Head of caudate nucleus (tissue), 42 donors: ENCODE measurements around the gene BMP4.

ENCODE experiments used
- DNase-seq, 42 donors: peaks; one replicate each; pipeline versions ENCODE4 v3.0.0 to v3.0.0-alpha.2; 2020 to 2021; ENCODE audit warnings: mixed read lengths in 7 of 42
- intact Hi-C: fragments of 100-400 bp; cut with DNase I; formaldehyde crosslinking; loops from one replicate; pipeline ENCODE4 v1.15.0; 2022

The BMP4 gene

GRCh38 chr14:53968726-53969125, 12.1 kb upstream of the BMP4 start:
- DNase-seq, result no peak
- intact Hi-C loops, result no loop called here

- intact Hi-C loops, result no loop called here
- no peak for DNase-seq
These were observed 11.0 kb upstream of the BMP4 start for GRCh38 chr14:53967606-53968005.

GRCh38 chr14:53964249-53964648, 7.6 kb upstream of the BMP4 start:
- intact Hi-C loops, result no loop called here
- no peak for DNase-seq

GRCh38 chr14:53963320-53964227, 6.9 kb upstream of the BMP4 start:
- intact Hi-C loops, result no loop called here
- peak in 1 of 42 donors; percentile 27 for DNase-seq

GRCh38 chr14:53962953-53963319, 6.3 kb upstream of the BMP4 start:
- DNase-seq, result no peak
- intact Hi-C loops, result no loop called here

- DNase-seq, result no peak
- intact Hi-C loops, result no loop called here
These were observed 2.0 kb upstream of the BMP4 start for GRCh38 chr14:53958628-53959027.

GRCh38 chr14:53957739-53958138, 1.1 kb upstream of the BMP4 start:
- no peak for DNase-seq
- intact Hi-C loops, result no loop called here

GRCh38 chr14:53955671-53956426, 776 bp downstream of the BMP4 start:
- no peak for DNase-seq
- intact Hi-C loops, result no loop called here

GRCh38 chr14:53955229-53955556, 1.4 kb downstream of the BMP4 start:
- intact Hi-C loops, result no loop called here
- DNase-seq, result no peak

GRCh38 chr14:53954551-53955228, 1.9 kb downstream of the BMP4 start:
- DNase-seq, result peak in 15 of 42 donors; percentile 19 to 61 (median 37)
- intact Hi-C loops, result no loop called here

GRCh38 chr14:53953828-53954550, 2.6 kb downstream of the BMP4 start:
- intact Hi-C loops, result no loop called here

GRCh38 chr14:53953002-53953827, 3.4 kb downstream of the BMP4 start:
- DNase-seq, result peak in 38 of 42 donors; percentile 38 to 83 (median 66)
- intact Hi-C loops, result no loop called here

More at GRCh38 chr14:53953828-53954550, 2.6 kb downstream of the BMP4 start:
- DNase-seq, result peak in 17 of 42 donors; percentile 10 to 58 (median 29)

- peak in 1 of 42 donors; percentile 28 for DNase-seq
- intact Hi-C loops, result no loop called here
These were observed 4.1 kb downstream of the BMP4 start for GRCh38 chr14:53952533-53952932.

GRCh38 chr14:53951627-53952303, 4.9 kb downstream of the BMP4 start:
- DNase-seq, result peak in 1 of 42 donors; percentile 23
- intact Hi-C loops, result no loop called here

GRCh38 chr14:53951243-53951626, 5.4 kb downstream of the BMP4 start:
- DNase-seq, result no peak
- intact Hi-C loops, result no loop called here

- intact Hi-C loops, result no loop called here
- no peak for DNase-seq
These were observed 6.4 kb downstream of the BMP4 start for GRCh38 chr14:53950031-53950793.

GRCh38 chr14:53949201-53949600, 7.4 kb downstream of the BMP4 start:
- DNase-seq, result no peak
- intact Hi-C loops, result no loop called here
